Large intestine (tissue), 3 donors: ENCODE results near the gene EOLA1. TPM values are rescaled to one million over a fixed set of nuclear protein-coding genes. Genes with fewer than 3 reads are reported as not detected.
"Not testable (repeated sequence)": the region's sequence is repeated elsewhere in the genome, so short reads cannot be mapped to it uniquely, and the experiment has no call there.

ENCODE experiments used
- DNase-seq, 2 donors: peaks; one replicate each; pipeline versions ENCODE4 v3.0.0 to v3.0.0-alpha.2; 2013
- H3K27ac ChIP-seq: one replicate; pipeline ENCODE4 v1.5.1; 2013; ENCODE audit warnings: low read length
- H3K27me3 ChIP-seq: 2 replicates; pipeline ENCODE4 v1.6.1; 2013; ENCODE audit warnings: low read length; ENCODE audit not compliant: control insufficient read depth, insufficient read depth
- H3K36me3 ChIP-seq: 2 replicates; pipeline ENCODE4 v1.6.1; 2013; ENCODE audit warnings: low read length; ENCODE audit not compliant: control insufficient read depth, insufficient read depth
- H3K4me1 ChIP-seq: one replicate; pipeline ENCODE4 v1.6.1; 2013; ENCODE audit warnings: low read length; ENCODE audit not compliant: control insufficient read depth, insufficient read depth
- H3K4me3 ChIP-seq: one replicate; pipeline ENCODE4 v1.5.1; 2013; ENCODE audit warnings: low read length
- H3K9me3 ChIP-seq: one replicate; pipeline ENCODE4 v1.6.1; 2013; ENCODE audit warnings: mild to moderate bottlenecking, low read depth, low read length, moderate library complexity; ENCODE audit not compliant: control insufficient read depth
- WGBS: methylation state at CpG from one replicate; pipeline ENCODE4 v1.1.5; 2013; ENCODE audit warnings: low lambda C conversion rate; ENCODE audit not compliant: insufficient coverage; 5-methylcytosine and 5-hydroxymethylcytosine counted together
- polyA plus RNA-seq: library from polyadenylated mRNA; unstranded; fragments of 120-200 nt; gene quantifications from one replicate; pipeline ENCODE4 v1.2.1, GENCODE V29; 2013

EOLA1 gene
- polyA plus RNA-seq, 1 donor = 18.6 TPM

DNA sequence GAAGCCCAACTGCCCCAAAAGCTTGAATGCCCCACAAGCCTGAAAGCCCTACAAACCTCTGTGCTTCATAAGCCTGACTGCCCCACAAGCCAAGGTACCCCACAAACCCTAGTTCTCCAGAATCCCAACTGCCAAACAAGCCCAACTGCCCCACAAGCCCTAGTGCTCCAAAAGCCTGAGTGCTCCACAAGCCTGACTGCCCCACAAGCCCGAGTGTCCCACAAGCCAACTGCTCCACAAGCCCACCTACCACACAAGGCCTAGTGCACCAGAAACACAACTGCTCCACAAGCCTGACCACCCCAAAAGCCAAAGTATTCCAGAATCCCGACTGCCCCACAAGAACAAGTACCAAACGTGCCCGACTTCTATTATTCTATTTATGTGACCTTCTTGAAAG lies 22.5 kb downstream of the EOLA1 start:
- no CpG with 5 or more reads among the region's 4 CpGs for WGBS
- H3K36me3 ChIP-seq = no peaks in the 10 kb centered on the region
- H3K27ac ChIP-seq = no peak overlapping the region
- DNase-seq = no peak
- H3K4me3 ChIP-seq = no peak overlapping the region
- no peaks in the 10 kb centered on the region for H3K27me3 ChIP-seq
- H3K9me3 ChIP-seq = no peaks in the 10 kb centered on the region
- H3K4me1 ChIP-seq = no peaks in the 10 kb centered on the region

GRCh38 chrX:149567621-149568417 lies 27.0 kb downstream of the EOLA1 start:
- Histone ChIP-seq H3K4me1 (no peaks in the 10 kb centered on the region), H3K27ac (no peak overlapping the region)
- no CpG with 5 or more reads among the region's 7 CpGs for WGBS

DNA sequence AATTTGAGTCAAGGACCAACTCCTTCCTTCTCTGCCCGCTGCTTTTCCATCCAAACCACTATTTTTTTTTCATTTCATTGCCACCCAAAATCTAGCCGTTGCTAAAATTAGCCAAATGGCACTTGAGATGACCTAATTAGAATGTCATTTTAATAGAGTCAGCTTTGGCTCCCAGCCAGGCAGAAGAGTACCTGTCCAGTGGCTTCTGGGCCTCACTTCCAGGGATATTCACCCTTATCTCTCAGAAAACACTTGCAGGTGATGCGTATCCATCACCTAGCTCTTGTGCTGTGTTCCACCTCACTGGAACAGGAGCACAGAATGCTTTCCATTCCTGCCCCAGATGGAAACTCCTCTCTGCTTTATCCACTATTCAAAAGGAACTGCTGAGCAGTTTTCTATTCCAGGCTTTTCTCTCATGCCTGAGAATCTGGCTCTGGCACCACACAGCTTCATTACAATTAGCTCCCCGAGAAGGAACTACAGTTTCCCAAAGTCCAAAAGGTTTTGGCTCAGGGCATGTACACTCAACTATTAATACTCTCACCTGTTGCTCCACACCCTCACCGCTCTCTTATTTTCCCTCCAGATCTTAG lies 28.0 kb downstream of the EOLA1 start:
- H3K4me1 ChIP-seq = no peaks in the 10 kb centered on the region
- no peaks in the 10 kb centered on the region for H3K27me3 ChIP-seq
- H3K36me3 ChIP-seq = no peaks in the 10 kb centered on the region
- no peak overlapping the region for H3K4me3 ChIP-seq
- no CpG with 5 or more reads among the region's 5 CpGs for WGBS
- DNase-seq = no peak
- no peak overlapping the region for H3K27ac ChIP-seq
- H3K9me3 ChIP-seq = no peaks in the 10 kb centered on the region

More at GRCh38 chrX:149567621-149568417, 27.0 kb downstream of the EOLA1 start:
- Histone ChIP-seq H3K9me3 (no peaks in the 10 kb centered on the region), H3K27me3 (no peaks in the 10 kb centered on the region), H3K36me3 (no peaks in the 10 kb centered on the region), H3K4me3 (no peak overlapping the region)
- no peak for DNase-seq

GRCh38 chrX:149569770-149570169 lies 29.0 kb downstream of the EOLA1 start:
- no peak for DNase-seq
- no peaks in the 10 kb centered on the region for H3K4me1 ChIP-seq
- H3K4me3 ChIP-seq = no peak overlapping the region
- H3K27ac ChIP-seq = no peak overlapping the region
- no CpG with 5 or more reads among the region's 2 CpGs for WGBS
- no peaks in the 10 kb centered on the region for H3K27me3 ChIP-seq
- H3K9me3 ChIP-seq = no peaks in the 10 kb centered on the region
- no peaks in the 10 kb centered on the region for H3K36me3 ChIP-seq

DNA sequence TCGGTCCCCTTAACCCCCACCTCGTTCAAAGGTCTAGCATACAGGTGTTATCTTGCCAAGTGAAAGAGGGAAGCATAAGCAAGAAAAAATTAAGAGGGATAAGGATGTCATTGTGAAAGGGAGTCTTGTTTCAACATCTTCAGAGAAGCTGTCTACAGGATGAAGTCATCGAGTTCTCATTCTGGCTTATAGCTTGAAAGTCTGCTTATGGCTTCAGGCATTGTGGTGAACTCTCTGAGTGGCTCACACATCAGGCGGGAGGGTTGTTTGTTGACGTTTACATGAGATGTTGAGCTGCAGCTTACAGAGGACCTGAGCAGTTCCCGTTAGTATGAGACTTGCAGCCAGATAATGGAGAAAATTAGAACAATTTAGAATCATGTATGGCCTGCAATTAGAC lies 29.9 kb downstream of the EOLA1 start:
- no peaks in the 10 kb centered on the region for H3K9me3 ChIP-seq
- H3K27ac ChIP-seq = no peak overlapping the region
- H3K4me1 ChIP-seq = no peaks in the 10 kb centered on the region
- no peaks in the 10 kb centered on the region for H3K36me3 ChIP-seq
- DNase-seq = no peak
- no peak overlapping the region for H3K4me3 ChIP-seq
- H3K27me3 ChIP-seq = no peaks in the 10 kb centered on the region
- no CpG with 5 or more reads among the region's 6 CpGs for WGBS

- Histone ChIP-seq H3K36me3 (no peaks in the 10 kb centered on the region), H3K9me3 (no peaks in the 10 kb centered on the region), H3K27me3 (no peaks in the 10 kb centered on the region), H3K4me3 (no peak overlapping the region), H3K27ac (no peak overlapping the region), H3K4me1 (no peaks in the 10 kb centered on the region)
- no CpG with 5 or more reads among the region's 7 CpGs for WGBS
- no peak for DNase-seq
Observed at GRCh38 chrX:149571770-149572169, 31.0 kb downstream of the EOLA1 start.

GRCh38 chrX:149572743-149573142 lies 31.9 kb downstream of the EOLA1 start:
- no peak for DNase-seq
- no peaks in the 10 kb centered on the region for H3K27me3 ChIP-seq
- no peak overlapping the region for H3K27ac ChIP-seq
- H3K4me1 ChIP-seq = no peaks in the 10 kb centered on the region
- H3K9me3 ChIP-seq = no peaks in the 10 kb centered on the region
- no peak overlapping the region for H3K4me3 ChIP-seq
- no peaks in the 10 kb centered on the region for H3K36me3 ChIP-seq
- WGBS = no CpG with 5 or more reads among the region's 1 CpG

DNA sequence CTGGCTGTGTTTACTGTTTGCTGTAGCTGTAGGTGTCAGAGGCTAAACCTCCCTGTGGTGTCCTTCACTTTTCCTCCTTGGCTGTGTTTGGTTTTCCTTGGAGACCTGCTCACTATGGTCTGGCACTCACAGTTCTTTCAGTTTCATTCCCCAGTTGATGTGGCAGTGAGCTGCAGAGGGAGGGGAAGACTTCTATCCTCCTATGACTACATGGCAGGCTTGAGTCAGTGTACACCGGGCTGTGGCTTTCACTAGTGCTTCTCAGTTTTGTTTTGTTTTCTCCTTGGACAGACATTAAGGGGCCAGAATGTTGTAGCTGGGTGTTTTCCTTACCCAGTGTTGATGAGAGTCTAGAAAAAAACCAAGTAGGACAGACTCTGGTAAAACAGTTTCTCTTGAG lies 32.6 kb downstream of the EOLA1 start:
- H3K27me3 ChIP-seq, H3K36me3 ChIP-seq, DNase-seq, H3K4me1 ChIP-seq, H3K9me3 ChIP-seq, H3K27ac ChIP-seq, H3K4me3 ChIP-seq: not testable (repeated sequence)
- WGBS = no CpG with 5 or more reads among the region's 1 CpG

- H3K4me1 ChIP-seq, DNase-seq, H3K9me3 ChIP-seq, H3K27ac ChIP-seq, H3K4me3 ChIP-seq, H3K36me3 ChIP-seq, H3K27me3 ChIP-seq: not testable (repeated sequence)
- no CpG with 5 or more reads among the region's 17 CpGs for whole genome bisulfite sequencing
Observed at GRCh38 chrX:149585631-149586030, 44.8 kb downstream of the EOLA1 start.

GRCh38 chrX:149587359-149587758 lies 46.5 kb downstream of the EOLA1 start, which contains the start of gene MAGEA9B:
Gene MAGEA9B (minus strand): TSS chrX:149587459. CDS start chrX:149583179, 4,280 bp downstream.
- not testable (repeated sequence) for H3K4me3 ChIP-seq, H3K9me3 ChIP-seq, DNase-seq, H3K4me1 ChIP-seq, H3K27ac ChIP-seq, H3K27me3 ChIP-seq, H3K36me3 ChIP-seq
- WGBS = no CpG with 5 or more reads among the region's 12 CpGs

- H3K27me3 ChIP-seq, H3K4me1 ChIP-seq, H3K4me3 ChIP-seq, H3K9me3 ChIP-seq, H3K27ac ChIP-seq, H3K36me3 ChIP-seq, DNase-seq: not testable (repeated sequence)
- WGBS = no CpG with 5 or more reads among the region's 7 CpGs
Observed at GRCh38 chrX:149590993-149591392, 50.2 kb downstream of the EOLA1 start.
